GM04504 (cell line): Measurements from ENCODE around the gene EPHA5.

Source experiments
- DNase-seq: peaks from one replicate; pipeline ENCODE4 v3.0.0-alpha.2; 2012; ENCODE audit warnings: low read depth

The EPHA5 gene

GRCh38 chr4:65495439-65495838, 174.8 kb downstream of the EPHA5 start:
- DNase-seq = no peak

GRCh38 chr4:65482410-65482809, 187.9 kb downstream of the EPHA5 start:
- DNase-seq = no peak

GRCh38 chr4:65472531-65472930, 197.8 kb downstream of the EPHA5 start:
- no peak for DNase-seq

GRCh38 chr4:65467068-65467680, 203.1 kb downstream of the EPHA5 start:
- no peak for DNase-seq

GRCh38 chr4:65461781-65462180, 208.5 kb downstream of the EPHA5 start:
- DNase-seq = no peak

- DNase-seq = no peak
Observed at GRCh38 chr4:65457011-65457410, 213.3 kb downstream of the EPHA5 start.

GRCh38 chr4:65456579-65456978, 213.7 kb downstream of the EPHA5 start:
- DNase-seq = no peak

GRCh38 chr4:65453398-65453797, 216.9 kb downstream of the EPHA5 start:
- DNase-seq = no peak

- DNase-seq = no peak
Observed at GRCh38 chr4:65450899-65451298, 219.4 kb downstream of the EPHA5 start.

- no peak for DNase-seq
Observed at GRCh38 chr4:65437102-65437501, 233.2 kb downstream of the EPHA5 start.

GRCh38 chr4:65422109-65422508, 248.2 kb downstream of the EPHA5 start:
- DNase-seq = no peak

GRCh38 chr4:65420036-65420435, 250.3 kb downstream of the EPHA5 start:
- no peak for DNase-seq

- DNase-seq = no peak
Observed at GRCh38 chr4:65416891-65417290, 253.4 kb downstream of the EPHA5 start.

- DNase-seq = no peak
Observed at GRCh38 chr4:65407483-65407882, 262.8 kb downstream of the EPHA5 start.

- DNase-seq = no peak
Observed at GRCh38 chr4:65401083-65401482, 269.2 kb downstream of the EPHA5 start.

- DNase-seq = no peak
Observed at GRCh38 chr4:65399084-65399483, 271.2 kb downstream of the EPHA5 start.

GRCh38 chr4:65393078-65393477, 277.2 kb downstream of the EPHA5 start:
- DNase-seq = no peak

GRCh38 chr4:65392488-65392887, 277.8 kb downstream of the EPHA5 start:
- no peak for DNase-seq

GRCh38 chr4:65391814-65392213, 278.5 kb downstream of the EPHA5 start:
- no peak for DNase-seq

- DNase-seq = no peak
Observed at GRCh38 chr4:65391382-65391781, 278.9 kb downstream of the EPHA5 start.

GRCh38 chr4:65386927-65387326, 283.4 kb downstream of the EPHA5 start:
- DNase-seq = no peak

GRCh38 chr4:65383589-65384305, 286.5 kb downstream of the EPHA5 start:
- no peak for DNase-seq

GRCh38 chr4:65381648-65382047, 288.6 kb downstream of the EPHA5 start:
- DNase-seq = no peak

GRCh38 chr4:65370709-65371108, 299.6 kb downstream of the EPHA5 start:
- DNase-seq = no peak
